ENCODE measurements around the gene TMEM72. TPM values are rescaled to one million over a fixed set of nuclear protein-coding genes. Genes with fewer than 3 reads are reported as not detected.

Gene TMEM72
- total RNA-seq, 1 donor from 2014 or later: not detected

GRCh38 chr10:44863344-44864047 lies 47.6 kb upstream of the TMEM72 start:
- no peak overlapping the region for H3K27ac Mint-ChIP-seq
- H3K4me3 ChIP-seq: peak overlapping the region; percentile 50

GRCh38 chr10:44864051-44864450 lies 47.1 kb upstream of the TMEM72 start:
- H2AFZ ChIP-seq (replicated peaks): peak overlapping the region; percentile 86
- H3K4me2 ChIP-seq: peak overlapping the region; percentile 76
- H3K27me3 ChIP-seq: peaks cover 56% of the 10 kb centered on the region
- H3K36me3 ChIP-seq: no peaks in the 10 kb centered on the region
- peaks cover 16% of the 10 kb centered on the region for H3K4me1 ChIP-seq
- H3K4me3 ChIP-seq: peak overlapping the region; percentile 50
- H3K9me3 Mint-ChIP-seq: peaks cover 4% of the 10 kb centered on the region
- H3K9ac ChIP-seq: no peak overlapping the region
- H3K4me3 Mint-ChIP-seq: peak overlapping the region; percentile 82
- H3K36me3 Mint-ChIP-seq: no peaks in the 10 kb centered on the region
- peak; percentile 74 for DNase-seq (ENCODE audit: low spot score)
- H3K27me3 Mint-ChIP-seq (ENCODE audit: insufficient read depth, low read depth): peaks cover 8% of the 10 kb centered on the region
- no peaks in the 10 kb centered on the region for H3K79me2 ChIP-seq (ENCODE audit: low read depth)
- no peak overlapping the region for H3K27ac Mint-ChIP-seq
- no peaks in the 10 kb centered on the region for H3K9me3 ChIP-seq (ENCODE audit: low read depth)
- no peaks in the 10 kb centered on the region for H4K20me1 ChIP-seq (ENCODE audit: low read depth)
- TF ChIP-seq CTCF (IDR thresholded peaks at IDR 0.05): no peak
- TF ChIP-seq EZH2phosphoT487 (IDR thresholded peaks at IDR 0.05): no peak
- no peak for TF ChIP-seq EZH2 (IDR thresholded peaks at IDR 0.05)
- peaks cover 25% of the 10 kb centered on the region for H3K4me1 Mint-ChIP-seq
- peaks cover 19% of the 10 kb centered on the region for H3F3A ChIP-seq (ENCODE audit: low read depth)
- H3K27ac ChIP-seq: no peak overlapping the region

More at GRCh38 chr10:44863344-44864047, 47.6 kb upstream of the TMEM72 start:
- Mint-ChIP-seq H3K9me3 (peaks cover 4% of the 10 kb centered on the region), H3K27me3 (ENCODE audit: insufficient read depth, low read depth) (peaks cover 9% of the 10 kb centered on the region), H3K4me1 (peaks cover 25% of the 10 kb centered on the region), H3K4me3 (no peak overlapping the region), H3K36me3 (no peaks in the 10 kb centered on the region)
- Histone ChIP-seq H2AFZ (replicated peaks) (peak overlapping the region; percentile 86), H3K4me2 (peak overlapping the region; percentile 76), H3F3A (ENCODE audit: low read depth) (peaks cover 19% of the 10 kb centered on the region), H3K4me1 (peaks cover 16% of the 10 kb centered on the region), H4K20me1 (ENCODE audit: low read depth) (no peaks in the 10 kb centered on the region), H3K27me3 (peaks cover 56% of the 10 kb centered on the region), H3K9me3 (ENCODE audit: low read depth) (no peaks in the 10 kb centered on the region), H3K27ac (no peak overlapping the region), H3K9ac (no peak overlapping the region), H3K79me2 (ENCODE audit: low read depth) (no peaks in the 10 kb centered on the region), H3K36me3 (no peaks in the 10 kb centered on the region)
- DNase-seq (ENCODE audit: low spot score): peak; percentile 48
- TF ChIP-seq EZH2phosphoT487 (IDR thresholded peaks at IDR 0.05): no peak
- peak; percentile 34 for TF ChIP-seq CTCF (IDR thresholded peaks at IDR 0.05)
- TF ChIP-seq EZH2 (IDR thresholded peaks at IDR 0.05): no peak

GRCh38 chr10:44864637-44865288 lies 46.4 kb upstream of the TMEM72 start:
- Mint-ChIP-seq H3K4me1 (peaks cover 25% of the 10 kb centered on the region), H3K27me3 (ENCODE audit: insufficient read depth, low read depth) (peaks cover 6% of the 10 kb centered on the region), H3K4me3 (peak overlapping the region; percentile 82), H3K36me3 (no peaks in the 10 kb centered on the region), H3K27ac (no peak overlapping the region), H3K9me3 (peaks cover 4% of the 10 kb centered on the region)
- Histone ChIP-seq H3K27ac (no peak overlapping the region), H2AFZ (replicated peaks) (peak overlapping the region; percentile 86), H3K4me1 (peaks cover 16% of the 10 kb centered on the region), H3K36me3 (no peaks in the 10 kb centered on the region), H3K4me2 (peak overlapping the region; percentile 76), H3F3A (ENCODE audit: low read depth) (peaks cover 19% of the 10 kb centered on the region), H3K9ac (no peak overlapping the region), H4K20me1 (ENCODE audit: low read depth) (no peaks in the 10 kb centered on the region), H3K9me3 (ENCODE audit: low read depth) (no peaks in the 10 kb centered on the region), H3K79me2 (ENCODE audit: low read depth) (no peaks in the 10 kb centered on the region), H3K27me3 (peaks cover 56% of the 10 kb centered on the region), H3K4me3 (peak overlapping the region; percentile 50)
- TF ChIP-seq CTCF (IDR thresholded peaks at IDR 0.05) (peak; percentile 97), EZH2phosphoT487 (IDR thresholded peaks at IDR 0.05) (no peak), EZH2 (IDR thresholded peaks at IDR 0.05) (no peak)
- peak; percentile 93 for DNase-seq (ENCODE audit: low spot score)
